ENCODE data around the gene LCAT.

The LCAT gene

GRCh38 chr16:67987460-67988160, 43.7 kb upstream of the LCAT start:
- Histone ChIP-seq H3K36me3 (peaks cover 0 to 12% (median 0%) of the 10 kb centered on the region in 11 experiments; a peak in 2 of 22 replicates), H3K4me1 (peaks cover 42 to 64% (median 50%) of the 10 kb centered on the region in 10 experiments), H3K4me3 (no peak overlapping the region), H3K27ac (peak overlapping the region in 2 of 11 experiments; percentile 27; a peak in 2 of 22 replicates), H3K4me2 (peak overlapping the region in 2 of 11 experiments; percentile 1 to 17; a peak in 1 of 22 replicates), H3K9me3 (replicated peaks in 1 of 11) (peaks cover 0 to 8% (median 0%) of the 10 kb centered on the region in 11 experiments; a peak in 4 of 22 replicates), H3K27me3 (no peaks in the 10 kb centered on the region), H3K9ac (0 out of 22 replicates have a peak overlapping the region, but pooled peaks of 1 of the 11 experiments have one; percentile 1), H4K20me1 (peaks cover 0 to 15% (median 0%) of the 10 kb centered on the region in 11 experiments; a peak in 1 of 22 replicates)
- TF ChIP-seq Cebpa-rat (IDR thresholded peaks at IDR 0.05): no peak

- peak overlapping the region in 1 of 11 experiments; percentile 27; a peak in 1 of 22 replicates for H3K27ac ChIP-seq
- H3K4me1 ChIP-seq: peaks cover 36 to 57% (median 44%) of the 10 kb centered on the region in 10 experiments
- no peaks in the 10 kb centered on the region for H3K27me3 ChIP-seq
- H3K4me3 ChIP-seq: no peak overlapping the region
- peaks cover 0 to 10% (median 0%) of the 10 kb centered on the region in 11 experiments; a peak in 4 of 22 replicates for H3K9me3 ChIP-seq (replicated peaks in 1 of 11)
- H3K9ac ChIP-seq: no peak overlapping the region
- peak overlapping the region in 3 of 11 experiments; percentile 15 to 77 (median 17); a peak in 2 of 22 replicates for H3K4me2 ChIP-seq
- TF ChIP-seq Cebpa-rat (IDR thresholded peaks at IDR 0.05): no peak
- H4K20me1 ChIP-seq: peaks cover 0 to 8% (median 0%) of the 10 kb centered on the region in 11 experiments; a peak in 1 of 22 replicates
- H3K36me3 ChIP-seq: peaks cover 0 to 9% (median 0%) of the 10 kb centered on the region in 11 experiments; a peak in 2 of 22 replicates
Observed at GRCh38 chr16:67986949-67987348, 43.0 kb upstream of the LCAT start.

- H3K9me3 ChIP-seq (replicated peaks in 1 of 11): peaks cover 0 to 10% (median 0%) of the 10 kb centered on the region in 11 experiments; a peak in 4 of 22 replicates
- no peak overlapping the region for H3K4me2 ChIP-seq
- no peak overlapping the region for H3K4me3 ChIP-seq
- no peak overlapping the region for H3K27ac ChIP-seq
- H3K27me3 ChIP-seq: no peaks in the 10 kb centered on the region
- peaks cover 27 to 41% (median 36%) of the 10 kb centered on the region in 10 experiments for H3K4me1 ChIP-seq
- no peak for TF ChIP-seq Cebpa-rat (IDR thresholded peaks at IDR 0.05)
- H4K20me1 ChIP-seq: 0 out of 22 replicates have a peak, but pooled peaks cover 0 to 5% (median 0%) of the 10 kb centered on the region in 11 experiments
- H3K36me3 ChIP-seq: no peaks in the 10 kb centered on the region
- H3K9ac ChIP-seq: no peak overlapping the region
Observed at GRCh38 chr16:67982011-67982696, 38.2 kb upstream of the LCAT start.

- no peak for TF ChIP-seq Cebpa-rat (IDR thresholded peaks at IDR 0.05)
- Histone ChIP-seq H3K36me3 (no peaks in the 10 kb centered on the region), H4K20me1 (peaks cover 0 to 5% (median 0%) of the 10 kb centered on the region in 11 experiments; a peak in 1 of 22 replicates), H3K27ac (no peak within 1 kb of the TSS), H3K27me3 (no peaks in the 10 kb centered on the region), H3K4me3 (no peak within 1 kb of the TSS), H3K9me3 (replicated peaks in 1 of 11) (peaks cover 0 to 10% (median 0%) of the 10 kb centered on the region in 11 experiments; a peak in 4 of 22 replicates), H3K4me2 (no peak within 1 kb of the TSS), H3K9ac (no peak within 1 kb of the TSS), H3K4me1 (peaks cover 18 to 26% (median 20%) of the 10 kb centered on the region in 10 experiments)
Observed at GRCh38 chr16:67979955-67980678, 36.2 kb upstream of the LCAT start, which contains the start of gene DPEP3. TSS of gene DPEP3 (minus strand) at chr16:67980499. CDS start at chr16:67980380, 119 bp downstream.

- Histone ChIP-seq H3K4me2 (no peak overlapping the region), H3K4me1 (peaks cover 0 to 7% (median 0%) of the 10 kb centered on the region in 10 experiments; a peak in 1 of 20 replicates), H3K27me3 (no peaks in the 10 kb centered on the region), H3K9ac (no peak overlapping the region), H3K9me3 (replicated peaks in 1 of 11) (peaks cover 0 to 3% (median 0%) of the 10 kb centered on the region in 11 experiments; a peak in 2 of 22 replicates), H3K27ac (no peak overlapping the region), H3K36me3 (no peaks in the 10 kb centered on the region), H4K20me1 (peaks cover 0 to 5% (median 0%) of the 10 kb centered on the region in 11 experiments; a peak in 1 of 22 replicates), H3K4me3 (no peak overlapping the region)
- TF ChIP-seq Cebpa-rat (IDR thresholded peaks at IDR 0.05): no peak
Observed at GRCh38 chr16:67977469-67978227, 33.7 kb upstream of the LCAT start.

- Histone ChIP-seq H4K20me1 (peaks cover 0 to 5% (median 0%) of the 10 kb centered on the region in 11 experiments; a peak in 1 of 22 replicates), H3K36me3 (no peaks in the 10 kb centered on the region), H3K4me1 (peaks cover 0 to 7% (median 0%) of the 10 kb centered on the region in 10 experiments; a peak in 1 of 20 replicates), H3K4me2 (no peak overlapping the region), H3K9me3 (replicated peaks in 1 of 11) (no peaks in the 10 kb centered on the region), H3K9ac (no peak overlapping the region), H3K27ac (no peak overlapping the region), H3K27me3 (no peaks in the 10 kb centered on the region), H3K4me3 (no peak overlapping the region)
- TF ChIP-seq Cebpa-rat (IDR thresholded peaks at IDR 0.05): no peak
Observed at GRCh38 chr16:67977005-67977404, 33.1 kb upstream of the LCAT start.

- H3K4me3 ChIP-seq: no peak overlapping the region
- H3K9ac ChIP-seq: no peak overlapping the region
- H4K20me1 ChIP-seq: peaks cover 0 to 5% (median 0%) of the 10 kb centered on the region in 11 experiments; a peak in 1 of 22 replicates
- no peak overlapping the region for H3K27ac ChIP-seq
- no peaks in the 10 kb centered on the region for H3K36me3 ChIP-seq
- no peak for TF ChIP-seq Cebpa-rat (IDR thresholded peaks at IDR 0.05)
- no peaks in the 10 kb centered on the region for H3K27me3 ChIP-seq
- H3K9me3 ChIP-seq (replicated peaks in 1 of 11): no peaks in the 10 kb centered on the region
- H3K4me1 ChIP-seq: peaks cover 0 to 7% (median 0%) of the 10 kb centered on the region in 10 experiments; a peak in 1 of 20 replicates
- H3K4me2 ChIP-seq: no peak overlapping the region
Observed at GRCh38 chr16:67976205-67976604, 32.3 kb upstream of the LCAT start.
